GM12878 (cell line): Measurements from ENCODE around the gene SIRT2. TPM values are rescaled to one million over a fixed set of nuclear protein-coding genes. Genes with fewer than 3 reads are reported as not detected.

Experiments used
- BMI1 ChIP-seq: fragments of 450-650 bp; IDR thresholded peaks from 2 replicates; pipeline ENCODE4 v1.6.1; 2016; ENCODE audit warnings: mild to moderate bottlenecking, moderate library complexity, borderline replicate concordance
- BRCA1 ChIP-seq: IDR thresholded peaks from 2 replicates; pipeline ENCODE4 v1.6.1; 2011; ENCODE audit warnings: low read depth, low read length, improper control_type of control experiment
- CHD4 ChIP-seq: fragments of 200-600 bp; sonication (generic); IDR thresholded peaks from 2 replicates; pipeline ENCODE4 v1.6.1; 2016; ENCODE audit warnings: mild to moderate bottlenecking
- IKZF2 ChIP-seq, 2 experiments: fragments of 450-650 bp; IDR thresholded peaks; 2 replicates each; pipeline ENCODE4 v1.6.1; 2017; ENCODE audit warnings: mild to moderate bottlenecking in 2 of 2, moderate library complexity in 2 of 2
- MTA3 ChIP-seq: IDR thresholded peaks from 2 replicates; pipeline ENCODE4 v1.6.1; 2012; ENCODE audit warnings: low read length, inconsistent platforms, borderline replicate concordance
- POLR2AphosphoS2 ChIP-seq: IDR thresholded peaks from 2 replicates; pipeline ENCODE4 v1.6.1; 2011; ENCODE audit warnings: low read depth, mild to moderate bottlenecking, low read length, improper control_type of control experiment, moderate library complexity
- RBBP5 ChIP-seq: fragments of 200-600 bp; sonication (generic); conservative IDR thresholded peaks from 2 replicates; pipeline ENCODE4 v1.6.1; 2016
- TARDBP ChIP-seq: IDR thresholded peaks from 2 replicates; pipeline ENCODE4 v1.6.1; 2016; ENCODE audit warnings: borderline replicate concordance
- TCF7 ChIP-seq: IDR thresholded peaks from 2 replicates; pipeline ENCODE4 v1.6.1; 2014; ENCODE audit warnings: antibody characterized with exemption, borderline replicate concordance
- YBX1 ChIP-seq: fragments of 450-650 bp; IDR thresholded peaks from 2 replicates; pipeline ENCODE4 v1.6.1; 2016; ENCODE audit warnings: antibody characterized with exemption
- ZNF384 ChIP-seq: IDR thresholded peaks from 2 replicates; pipeline ENCODE4 v1.6.1; 2012; ENCODE audit warnings: low read depth, mild to moderate bottlenecking, low read length, improper control_type of control experiment, borderline replicate concordance
- polyA plus RNA-seq, 11 experiments: library from polyadenylated mRNA; depleted of rRNA in 4 of 11; unstranded in 6 of 11; stranded (reverse) in 5 of 11; fragments of >200 nt; fragmentation: Nextera tagmentation in 4 of 11; fragmentation: Illumina TruSeq in 1 of 11; extraction: Ambion mirVana in 4 of 11; extraction: Trizol in 1 of 11; gene quantifications; 1 replicate in 1 of 11; 2 replicates in 10 of 11; pipeline versions ENCODE4 v1.2.1 to v1.2.3, GENCODE V29; 2011 to 2016; ENCODE audit warnings: inconsistent platforms in 2 of 11, missing spikeins in 2 of 11, low read depth in 1 of 11
- total RNA-seq, 4 experiments: library from RNA; depleted of rRNA in 3 of 4; stranded (reverse); fragments of >200 nt in 3 of 4; fragmentation: Illumina TruSeq in 1 of 4; extraction: Trizol in 1 of 4; gene quantifications; 2 replicates each; pipeline versions ENCODE4 v1.2.1 to v1.2.3, GENCODE V29; 2013 to 2021
- TF ChIP-seq, protein P1 (sequence below): fragments of 450-650 bp; IDR thresholded peaks from 2 replicates; pipeline ENCODE4 v1.6.1; 2016; ENCODE audit warnings: mild to moderate bottlenecking, moderate library complexity, borderline replicate concordance
- TF ChIP-seq, protein P2 (sequence below): fragments of 450-650 bp; IDR thresholded peaks from 2 replicates; pipeline ENCODE4 v1.6.1; 2017; ENCODE audit warnings: low read depth, mild to moderate bottlenecking, moderate library complexity
- TF ChIP-seq, protein P3 (sequence below): fragments of 450-650 bp; IDR thresholded peaks from 2 replicates; pipeline ENCODE4 v1.6.1; 2017; ENCODE audit warnings: mild to moderate bottlenecking, low read depth, inconsistent platforms; ENCODE audit not compliant: poor library complexity, severe bottlenecking

Gene SIRT2
- total and polyA plus RNA-seq, 10 of the 15 experiments (the other 5 are each of a cell fraction or from before 2014, with no cell fraction given) = 1.4 to 38.7 (median 24.1) TPM

DNA sequence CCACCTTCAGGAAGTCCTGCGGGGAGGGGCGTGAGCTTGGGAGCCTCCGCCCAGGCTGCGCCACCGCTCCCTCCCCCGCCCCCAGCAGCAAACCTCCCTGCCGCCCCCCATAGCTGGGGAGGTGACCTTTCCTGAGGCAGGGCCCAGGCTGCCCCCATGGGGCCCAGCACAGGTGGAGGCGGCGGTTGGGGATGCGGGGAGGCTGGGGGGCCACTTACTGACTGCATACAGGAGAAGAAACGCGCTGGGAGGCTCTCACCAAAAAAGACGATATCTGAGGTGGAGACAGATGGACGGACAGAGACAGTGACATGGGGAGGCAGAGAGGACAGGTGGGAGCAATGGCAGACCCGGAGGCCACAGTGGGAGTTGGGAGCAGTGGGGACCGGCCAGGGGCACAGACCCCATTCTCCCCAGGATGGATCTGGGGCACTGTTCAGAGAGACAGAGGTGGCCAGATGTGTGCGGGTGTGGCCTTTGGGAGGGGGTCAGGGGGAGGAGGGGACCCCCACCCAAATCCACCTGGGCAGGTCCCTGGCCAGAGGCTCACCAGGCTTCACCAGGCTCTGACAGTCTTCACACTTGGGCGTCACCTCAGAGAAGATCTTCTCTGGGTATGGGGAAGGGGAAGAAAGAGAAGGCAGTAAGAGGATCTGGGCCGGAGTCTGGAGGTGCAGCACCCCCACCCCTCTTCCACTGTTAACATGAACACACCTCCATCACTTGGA lies 18.4 kb downstream of the SIRT2 start (continued):
- TF ChIP-seq, protein P1, sequence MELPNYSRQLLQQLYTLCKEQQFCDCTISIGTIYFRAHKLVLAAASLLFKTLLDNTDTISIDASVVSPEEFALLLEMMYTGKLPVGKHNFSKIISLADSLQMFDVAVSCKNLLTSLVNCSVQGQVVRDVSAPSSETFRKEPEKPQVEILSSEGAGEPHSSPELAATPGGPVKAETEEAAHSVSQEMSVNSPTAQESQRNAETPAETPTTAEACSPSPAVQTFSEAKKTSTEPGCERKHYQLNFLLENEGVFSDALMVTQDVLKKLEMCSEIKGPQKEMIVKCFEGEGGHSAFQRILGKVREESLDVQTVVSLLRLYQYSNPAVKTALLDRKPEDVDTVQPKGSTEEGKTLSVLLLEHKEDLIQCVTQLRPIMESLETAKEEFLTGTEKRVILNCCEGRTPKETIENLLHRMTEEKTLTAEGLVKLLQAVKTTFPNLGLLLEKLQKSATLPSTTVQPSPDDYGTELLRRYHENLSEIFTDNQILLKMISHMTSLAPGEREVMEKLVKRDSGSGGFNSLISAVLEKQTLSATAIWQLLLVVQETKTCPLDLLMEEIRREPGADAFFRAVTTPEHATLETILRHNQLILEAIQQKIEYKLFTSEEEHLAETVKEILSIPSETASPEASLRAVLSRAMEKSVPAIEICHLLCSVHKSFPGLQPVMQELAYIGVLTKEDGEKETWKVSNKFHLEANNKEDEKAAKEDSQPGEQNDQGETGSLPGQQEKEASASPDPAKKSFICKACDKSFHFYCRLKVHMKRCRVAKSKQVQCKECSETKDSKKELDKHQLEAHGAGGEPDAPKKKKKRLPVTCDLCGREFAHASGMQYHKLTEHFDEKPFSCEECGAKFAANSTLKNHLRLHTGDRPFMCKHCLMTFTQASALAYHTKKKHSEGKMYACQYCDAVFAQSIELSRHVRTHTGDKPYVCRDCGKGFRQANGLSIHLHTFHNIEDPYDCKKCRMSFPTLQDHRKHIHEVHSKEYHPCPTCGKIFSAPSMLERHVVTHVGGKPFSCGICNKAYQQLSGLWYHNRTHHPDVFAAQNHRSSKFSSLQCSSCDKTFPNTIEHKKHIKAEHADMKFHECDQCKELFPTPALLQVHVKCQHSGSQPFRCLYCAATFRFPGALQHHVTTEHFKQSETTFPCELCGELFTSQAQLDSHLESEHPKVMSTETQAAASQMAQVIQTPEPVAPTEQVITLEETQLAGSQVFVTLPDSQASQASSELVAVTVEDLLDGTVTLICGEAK = no peak
- TF ChIP-seq IKZF2 (IDR thresholded peaks at IDR 0.05) = no peak
- TF ChIP-seq RBBP5 = no peak
- no peak for TF ChIP-seq CHD4
- no peak for TF ChIP-seq YBX1
- TF ChIP-seq, protein P2, sequence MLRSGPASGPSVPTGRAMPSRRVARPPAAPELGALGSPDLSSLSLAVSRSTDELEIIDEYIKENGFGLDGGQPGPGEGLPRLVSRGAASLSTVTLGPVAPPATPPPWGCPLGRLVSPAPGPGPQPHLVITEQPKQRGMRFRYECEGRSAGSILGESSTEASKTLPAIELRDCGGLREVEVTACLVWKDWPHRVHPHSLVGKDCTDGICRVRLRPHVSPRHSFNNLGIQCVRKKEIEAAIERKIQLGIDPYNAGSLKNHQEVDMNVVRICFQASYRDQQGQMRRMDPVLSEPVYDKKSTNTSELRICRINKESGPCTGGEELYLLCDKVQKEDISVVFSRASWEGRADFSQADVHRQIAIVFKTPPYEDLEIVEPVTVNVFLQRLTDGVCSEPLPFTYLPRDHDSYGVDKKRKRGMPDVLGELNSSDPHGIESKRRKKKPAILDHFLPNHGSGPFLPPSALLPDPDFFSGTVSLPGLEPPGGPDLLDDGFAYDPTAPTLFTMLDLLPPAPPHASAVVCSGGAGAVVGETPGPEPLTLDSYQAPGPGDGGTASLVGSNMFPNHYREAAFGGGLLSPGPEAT = no peak
- no peak for TF ChIP-seq TARDBP
- TF ChIP-seq ZNF384 = no peak
- TF ChIP-seq BMI1 = no peak
- no peak for TF ChIP-seq POLR2AphosphoS2
- TF ChIP-seq MTA3 = no peak
- TF ChIP-seq, protein P3, sequence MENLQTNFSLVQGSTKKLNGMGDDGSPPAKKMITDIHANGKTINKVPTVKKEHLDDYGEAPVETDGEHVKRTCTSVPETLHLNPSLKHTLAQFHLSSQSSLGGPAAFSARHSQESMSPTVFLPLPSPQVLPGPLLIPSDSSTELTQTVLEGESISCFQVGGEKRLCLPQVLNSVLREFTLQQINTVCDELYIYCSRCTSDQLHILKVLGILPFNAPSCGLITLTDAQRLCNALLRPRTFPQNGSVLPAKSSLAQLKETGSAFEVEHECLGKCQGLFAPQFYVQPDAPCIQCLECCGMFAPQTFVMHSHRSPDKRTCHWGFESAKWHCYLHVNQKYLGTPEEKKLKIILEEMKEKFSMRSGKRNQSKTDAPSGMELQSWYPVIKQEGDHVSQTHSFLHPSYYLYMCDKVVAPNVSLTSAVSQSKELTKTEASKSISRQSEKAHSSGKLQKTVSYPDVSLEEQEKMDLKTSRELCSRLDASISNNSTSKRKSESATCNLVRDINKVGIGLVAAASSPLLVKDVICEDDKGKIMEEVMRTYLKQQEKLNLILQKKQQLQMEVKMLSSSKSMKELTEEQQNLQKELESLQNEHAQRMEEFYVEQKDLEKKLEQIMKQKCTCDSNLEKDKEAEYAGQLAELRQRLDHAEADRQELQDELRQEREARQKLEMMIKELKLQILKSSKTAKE = no peak
- TF ChIP-seq BRCA1 = no peak
- no peak for TF ChIP-seq TCF7
